ENCODE data around the gene NHLRC2. TPM values are rescaled to one million over a fixed set of nuclear protein-coding genes. Genes with fewer than 3 reads are reported as not detected.

NHLRC2 gene
- total and polyA plus RNA-seq, 10 of the 15 experiments (the other 5 are each of a cell fraction or from before 2014, with no cell fraction given): 1.9 to 31.3 (median 15.9) TPM

DNA sequence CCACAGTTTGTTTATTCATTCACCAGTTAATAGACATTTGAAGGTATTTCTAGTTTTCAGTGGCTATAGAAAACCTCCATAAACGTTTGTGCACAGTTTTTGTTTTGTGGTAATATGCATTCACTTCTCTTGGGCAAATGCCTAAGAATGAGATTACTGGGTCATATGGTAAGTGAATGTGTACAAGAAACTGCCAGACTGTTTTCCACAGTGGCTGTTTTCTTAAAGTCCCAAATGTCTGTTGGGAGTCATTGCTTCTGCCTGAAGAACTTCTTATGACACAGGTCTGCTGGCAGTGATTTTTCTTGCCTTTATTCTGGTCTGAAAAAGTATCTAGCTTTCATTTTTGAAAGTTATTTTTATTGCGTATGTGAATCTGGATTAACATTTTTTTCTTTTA is 35.5 kb downstream of the NHLRC2 start (continued):
- no peak for TF ChIP-seq SMC3 (IDR thresholded peaks at IDR 0.05; ENCODE audit: borderline replicate concordance, low read length)

DNA sequence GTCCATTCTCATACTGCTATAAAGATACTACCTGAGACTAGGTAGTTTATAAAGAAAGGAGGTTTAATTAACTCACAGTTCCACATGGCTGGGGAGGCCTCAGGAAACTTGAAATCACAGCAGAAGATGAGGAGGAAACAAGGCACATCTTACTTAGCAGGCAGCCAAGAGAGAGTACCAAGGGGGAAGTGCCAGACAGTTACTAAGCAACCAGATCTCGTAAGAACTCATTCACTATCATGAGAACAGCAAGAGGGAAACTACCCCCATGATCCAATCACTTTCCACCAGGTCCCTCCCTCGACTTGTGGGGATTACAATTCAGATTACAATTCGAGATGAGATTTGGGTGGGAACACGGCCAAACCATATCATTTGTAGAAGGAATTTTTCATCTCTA is 36.3 kb downstream of the NHLRC2 start:
- no TSS peak for BruUV-seq (replicated peaks)
- peak; percentile 58 for ATAC-seq
- Histone ChIP-seq H3K4me1 (ENCODE audit: control insufficient read depth, insufficient read depth, low read length) (no peaks in the 10 kb centered on the region), H4K20me1 (ENCODE audit: control insufficient read depth, insufficient read depth) (no peaks in the 10 kb centered on the region), H3K4me2 (ENCODE audit: control insufficient read depth, insufficient read depth) (no peak overlapping the region), H3K27ac (ENCODE audit: control insufficient read depth, insufficient read depth) (no peak overlapping the region), H2AFZ (ENCODE audit: control insufficient read depth, low read depth, low read length) (no peak overlapping the region), H3K27me3 (replicated peaks in 1 of 2; ENCODE audit: control insufficient read depth in 2 of 2, insufficient read depth in 2 of 2, low read length in 1 of 2) (no peaks in the 10 kb centered on the region), H3K9me3 (replicated peaks; ENCODE audit: control insufficient read depth, insufficient read depth, low read length) (no peaks in the 10 kb centered on the region), H3K9ac (ENCODE audit: control insufficient read depth, insufficient read depth, low read length) (no peak overlapping the region), H3K79me2 (ENCODE audit: control insufficient read depth, insufficient read depth, low read length) (no peaks in the 10 kb centered on the region), H3K36me3 (ENCODE audit: control insufficient read depth in 2 of 2, insufficient read depth in 2 of 2, low read length in 1 of 2) (peaks cover 0 to 10% of the 10 kb centered on the region in 2 experiments; a peak in 2 of 4 replicates), H3K4me3 (no peak overlapping the region)
- no peak for FAIRE-seq
- SMC1A ChIA-PET (ENCODE audit: uncharacterized antibody, unreplicated experiment): interaction anchor here (0.6 to 2.6 kb wide), 9 partner anchors 10 to 211 kb away, joined by 3 to 9 read pairs (median 4); no protein-coding TSS in a partner anchor
- WGBS (ENCODE audit: insufficient coverage, insufficient replicate concordance, low lambda C conversion rate, missing lambda C conversion rate): 82% methylated on average over 4 of the region's 4 CpGs
- RAD21 ChIA-PET (ENCODE audit: unreplicated experiment): interaction anchor here (0.6 kb wide), 1 partner anchor 803 kb away, joined by 3 read pairs; no protein-coding TSS in a partner anchor
- intact Hi-C loops (cut with micrococcal nuclease; ENCODE audit: unreplicated experiment) (no loop called here), in situ Hi-C loops (cut with MboI) (no loop called here)
- CTCF ChIA-PET: no interaction called here
- TF ChIP-seq TCF3 (IDR thresholded peaks at IDR 0.05; ENCODE audit: borderline replicate concordance, insufficient read depth, low read depth, low read length): no peak
- no peak for TF ChIP-seq RCOR1 (conservative IDR thresholded peaks at IDR 0.05; ENCODE audit: low read depth, low read length)
- no peak for TF ChIP-seq CBFB (IDR thresholded peaks at IDR 0.05; ENCODE audit: low read depth)
- DNase-seq (ENCODE audit: low read depth, low spot score): no peak
- POLR2A ChIA-PET: interaction anchor here (1.0 kb wide), 1 partner anchor 15 kb away, joined by 6 read pairs; no protein-coding TSS in a partner anchor

GRCh38 chr10:113891476-113891875 is 37.0 kb downstream of the NHLRC2 start:
- Histone ChIP-seq H3K79me2 (ENCODE audit: control insufficient read depth, insufficient read depth, low read length) (no peaks in the 10 kb centered on the region), H3K4me3 (no peak overlapping the region), H2AFZ (ENCODE audit: control insufficient read depth, low read depth, low read length) (no peak overlapping the region), H3K4me1 (ENCODE audit: control insufficient read depth, insufficient read depth, low read length) (no peaks in the 10 kb centered on the region), H3K4me2 (ENCODE audit: control insufficient read depth, insufficient read depth) (no peak overlapping the region), H3K27me3 (replicated peaks in 1 of 2; ENCODE audit: control insufficient read depth in 2 of 2, insufficient read depth in 2 of 2, low read length in 1 of 2) (no peaks in the 10 kb centered on the region), H3K27ac (ENCODE audit: control insufficient read depth, insufficient read depth) (no peak overlapping the region), H3K36me3 (ENCODE audit: control insufficient read depth in 2 of 2, insufficient read depth in 2 of 2, low read length in 1 of 2) (peaks cover 0 to 10% of the 10 kb centered on the region in 2 experiments; a peak in 2 of 4 replicates), H3K9me3 (replicated peaks; ENCODE audit: control insufficient read depth, insufficient read depth, low read length) (no peaks in the 10 kb centered on the region), H3K9ac (ENCODE audit: control insufficient read depth, insufficient read depth, low read length) (no peak overlapping the region), H4K20me1 (ENCODE audit: control insufficient read depth, insufficient read depth) (no peaks in the 10 kb centered on the region)
- intact Hi-C loops (cut with micrococcal nuclease; ENCODE audit: unreplicated experiment) (no loop called here), in situ Hi-C loops (cut with MboI) (no loop called here)
- ATAC-seq (peak; percentile 28; the same call in 1 of the 3 replicates), FAIRE-seq (no peak), DNase-seq (ENCODE audit: low read depth, low spot score) (no peak)
- TF ChIP-seq STAT3 (IDR thresholded peaks at IDR 0.05; ENCODE audit: low read depth, low read length): no peak
- TF ChIP-seq EP300 (IDR thresholded peaks at IDR 0.05; ENCODE audit: borderline replicate concordance in 1 of 2, control insufficient read depth in 1 of 2, low read depth in 2 of 2, low read length in 2 of 2): no peak
- no peak for TF ChIP-seq SMC3 (IDR thresholded peaks at IDR 0.05; ENCODE audit: borderline replicate concordance, low read length)
- no peak for TF ChIP-seq IKZF2 (IDR thresholded peaks at IDR 0.05)
- TF ChIP-seq NRF1 (conservative IDR thresholded peaks at IDR 0.05; ENCODE audit: low read depth, low read length): no peak
- TF ChIP-seq, protein P1, sequence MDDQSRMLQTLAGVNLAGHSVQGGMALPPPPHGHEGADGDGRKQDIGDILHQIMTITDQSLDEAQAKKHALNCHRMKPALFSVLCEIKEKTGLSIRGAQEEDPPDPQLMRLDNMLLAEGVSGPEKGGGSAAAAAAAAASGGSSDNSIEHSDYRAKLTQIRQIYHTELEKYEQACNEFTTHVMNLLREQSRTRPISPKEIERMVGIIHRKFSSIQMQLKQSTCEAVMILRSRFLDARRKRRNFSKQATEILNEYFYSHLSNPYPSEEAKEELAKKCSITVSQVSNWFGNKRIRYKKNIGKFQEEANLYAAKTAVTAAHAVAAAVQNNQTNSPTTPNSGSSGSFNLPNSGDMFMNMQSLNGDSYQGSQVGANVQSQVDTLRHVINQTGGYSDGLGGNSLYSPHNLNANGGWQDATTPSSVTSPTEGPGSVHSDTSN (IDR thresholded peaks at IDR 0.05; ENCODE audit: insufficient replicate concordance, low read depth, low read length): no peak
- TF ChIP-seq RAD21 (IDR thresholded peaks at IDR 0.05; ENCODE audit: insufficient read depth, low read depth, low read length): peak; percentile 21; the same call in 1 of the 2 replicates
- TF ChIP-seq NFYA (IDR thresholded peaks at IDR 0.05; ENCODE audit: borderline replicate concordance, low read depth, low read length): no peak
- WGBS (ENCODE audit: insufficient coverage, insufficient replicate concordance, low lambda C conversion rate, missing lambda C conversion rate): 66% methylated on average over 3 of the region's 3 CpGs
- ChIA-PET POLR2A (interaction anchor here (1.0 kb wide), 1 partner anchor 16 kb away, joined by 6 read pairs; no protein-coding TSS in a partner anchor), RAD21 (ENCODE audit: unreplicated experiment) (interaction anchor here (0.6 kb wide), 1 partner anchor 802 kb away, joined by 3 read pairs; no protein-coding TSS in a partner anchor), SMC1A (ENCODE audit: uncharacterized antibody, unreplicated experiment) (interaction anchor here (0.6 to 2.6 kb wide), 9 partner anchors 9 to 210 kb away, joined by 3 to 9 read pairs (median 4); no protein-coding TSS in a partner anchor), CTCF (interaction anchor here (1.0 to 3.0 kb wide), 4 partner anchors 17 to 210 kb away, joined by 3 to 11 read pairs (median 3); no protein-coding TSS in a partner anchor)
- BruUV-seq (replicated peaks): no TSS peak
